Central memory CD8-positive, alpha-beta T cell (primary cell): Measurements from ENCODE around the gene SCN8A.
A peak's percentile ranks its signal among the peaks of the same experiment; 100 is the strongest.

Source experiments
- ATAC-seq: fragments of 150-1000 bp; cut with Tn5 transposase; replicated peaks from 2 replicates; pipeline ENCODE4 v1.10.0; 2022; ENCODE audit warnings: mild to moderate bottlenecking, moderate FRiP score, moderate number of reproducible peaks; ENCODE audit not compliant: poor library complexity, severe bottlenecking; ENCODE audit errors: extremely low read depth
- DNase-seq, 2 donors: peaks; one replicate each; pipeline ENCODE4 v3.0.0; 2021; ENCODE audit warnings: low spot score in 2 of 2
- H3K27ac Mint-ChIP-seq: one replicate; pipeline ENCODE4 v1.8.0; 2022; ENCODE audit warnings: low read depth, mild to moderate bottlenecking, moderate library complexity, mixed read lengths
- H3K27me3 Mint-ChIP-seq: one replicate; pipeline ENCODE4 v1.8.0; 2022; ENCODE audit warnings: mixed read lengths
- H3K36me3 Mint-ChIP-seq: one replicate; pipeline ENCODE4 v1.8.0; 2022; ENCODE audit warnings: mild to moderate bottlenecking, moderate library complexity, mixed read lengths; ENCODE audit not compliant: insufficient read depth
- H3K4me1 Mint-ChIP-seq: one replicate; pipeline ENCODE4 v1.8.0; 2022; ENCODE audit warnings: mixed read lengths
- H3K4me3 Mint-ChIP-seq: one replicate; pipeline ENCODE4 v1.8.0; 2022; ENCODE audit warnings: mild to moderate bottlenecking, moderate library complexity, mixed read lengths
- H3K9me3 Mint-ChIP-seq: one replicate; pipeline ENCODE4 v1.8.0; 2022; ENCODE audit warnings: mixed read lengths

Gene SCN8A

DNA sequence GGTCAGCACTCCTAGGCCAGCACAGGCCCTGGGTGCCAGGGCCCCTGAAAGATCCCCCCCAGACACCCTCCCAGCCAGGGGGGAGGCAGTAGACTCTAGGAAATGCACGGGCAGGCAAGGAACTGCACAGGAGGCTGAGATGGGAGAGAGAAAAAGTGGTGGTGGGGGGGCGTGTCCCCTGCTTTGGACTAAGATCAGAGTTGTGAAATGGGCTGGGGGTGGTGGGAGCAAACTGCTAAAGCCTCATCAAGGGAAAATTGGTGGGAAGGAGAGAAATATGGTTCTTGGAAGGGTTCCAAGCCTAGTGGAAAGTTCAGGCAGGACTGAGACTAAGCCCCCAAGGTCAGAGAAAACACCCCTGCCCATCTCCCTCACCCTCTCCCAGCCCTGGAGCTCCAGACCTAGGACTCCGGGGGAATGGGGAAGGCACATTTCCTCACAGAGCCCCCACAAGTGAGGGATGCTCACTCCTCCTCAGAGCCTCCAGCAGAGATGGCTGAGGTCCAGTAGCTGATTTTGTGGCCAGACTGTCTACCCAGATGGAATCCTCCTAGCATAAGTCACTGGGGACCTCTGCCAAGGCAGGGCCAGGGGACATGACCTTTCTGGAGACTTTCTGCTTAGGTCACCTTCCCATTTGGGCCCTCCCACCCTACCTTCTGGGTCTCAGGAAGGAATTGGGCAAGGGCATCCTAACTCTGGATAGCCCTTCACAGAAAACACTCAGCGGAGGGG is 227.7 kb downstream of the SCN8A start:
- Mint-ChIP-seq H3K9me3 (no peaks in the 10 kb centered on the region), H3K27ac (no peak overlapping the region), H3K4me3 (no peak overlapping the region), H3K4me1 (peaks cover 22% of the 10 kb centered on the region), H3K27me3 (no peaks in the 10 kb centered on the region), H3K36me3 (peaks cover 1% of the 10 kb centered on the region)
- ATAC-seq (no peak), DNase-seq (no peak)

DNA sequence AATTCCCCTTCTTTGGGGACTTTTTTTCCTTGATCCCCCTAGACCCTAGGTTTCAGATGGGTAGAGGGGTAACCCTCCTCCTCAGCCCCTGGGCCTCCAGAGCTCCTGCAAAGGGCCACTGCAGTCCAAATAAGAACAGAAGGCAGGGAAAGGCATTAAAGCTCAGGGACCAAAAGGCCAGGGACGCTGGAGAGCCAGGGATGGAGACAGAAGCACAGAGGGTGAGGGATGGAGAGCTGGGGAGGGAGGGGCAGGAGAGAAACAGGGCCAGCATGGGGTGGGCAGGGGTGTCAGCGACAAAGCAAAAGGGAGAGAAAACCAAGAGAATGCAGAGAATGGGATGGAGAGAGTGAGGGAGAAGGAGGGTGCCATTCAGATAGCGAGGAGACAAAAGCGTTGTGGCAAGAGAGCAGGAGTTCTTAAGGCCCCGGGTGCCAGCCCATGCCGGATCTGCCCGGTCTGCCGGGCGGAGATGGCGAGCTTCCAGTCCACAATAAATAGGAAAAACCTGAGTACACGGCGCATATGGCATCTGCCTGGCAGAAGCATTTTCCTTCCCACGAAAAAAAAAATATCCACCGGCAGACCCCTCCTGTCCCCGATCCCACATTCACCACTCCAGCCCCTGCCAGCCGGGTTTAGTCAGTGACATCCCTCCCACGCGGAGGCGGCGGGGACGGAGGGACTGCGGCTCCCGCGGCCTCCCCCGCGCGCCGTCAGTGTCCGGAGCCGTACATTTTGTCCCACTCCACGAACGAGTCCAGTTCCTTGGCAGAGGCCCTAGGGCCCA is 228.9 kb downstream of the SCN8A start:
- H3K27ac Mint-ChIP-seq: peak overlapping the region; percentile 58
- H3K27me3 Mint-ChIP-seq: no peaks in the 10 kb centered on the region
- H3K4me3 Mint-ChIP-seq: peak overlapping the region; percentile 76
- peaks cover 1% of the 10 kb centered on the region for H3K36me3 Mint-ChIP-seq
- no peaks in the 10 kb centered on the region for H3K9me3 Mint-ChIP-seq
- peaks cover 21% of the 10 kb centered on the region for H3K4me1 Mint-ChIP-seq
- DNase-seq (no peak), ATAC-seq (no peak)

DNA sequence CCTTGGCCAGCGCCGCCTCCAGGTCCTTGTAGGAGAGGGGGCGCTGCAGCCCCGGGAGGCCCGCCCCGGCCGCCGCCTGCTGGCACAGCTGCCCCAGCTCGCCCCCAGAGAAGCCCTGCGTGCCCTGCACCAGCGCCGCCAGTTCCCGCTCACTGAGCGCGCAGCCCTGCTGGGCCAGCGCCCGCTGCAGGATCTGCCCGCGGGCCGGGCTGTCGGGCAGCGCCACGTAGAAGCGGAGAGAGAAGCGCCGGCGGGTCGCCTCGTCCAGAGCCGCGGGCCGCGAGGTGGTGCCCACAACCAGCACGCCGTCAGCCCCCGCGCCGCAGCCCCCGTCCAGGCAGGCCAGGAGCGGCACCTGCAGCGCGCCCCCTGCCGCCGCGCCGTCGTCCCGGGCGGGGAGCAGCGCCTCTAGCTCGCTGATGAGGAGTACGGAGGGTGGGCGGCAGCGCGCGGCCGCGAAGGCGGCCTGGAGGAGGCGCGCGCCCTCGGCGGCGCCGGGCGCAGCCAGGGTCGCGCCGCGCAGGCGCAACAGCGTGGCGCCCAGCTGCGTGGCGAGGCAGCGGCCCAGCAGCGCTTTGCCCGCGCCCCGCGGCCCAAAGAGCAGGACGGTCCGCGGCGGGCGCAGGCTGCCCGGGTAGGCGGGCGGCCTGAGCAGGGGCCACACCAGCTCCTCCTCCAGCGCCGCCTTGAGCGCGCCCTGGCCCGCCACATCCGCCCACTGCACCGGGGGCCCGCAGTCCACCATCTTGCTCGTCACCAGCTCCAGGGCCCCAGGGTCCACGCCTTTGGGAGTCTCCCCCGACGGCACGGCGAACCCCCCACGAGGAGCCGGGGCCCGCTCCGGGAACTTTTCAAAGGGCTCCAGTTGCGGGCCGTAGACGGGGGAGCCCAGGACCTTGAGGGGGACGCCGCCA is 229.8 kb downstream of the SCN8A start:
- no peaks in the 10 kb centered on the region for H3K27me3 Mint-ChIP-seq
- H3K4me1 Mint-ChIP-seq: peaks cover 12% of the 10 kb centered on the region
- H3K9me3 Mint-ChIP-seq: no peaks in the 10 kb centered on the region
- peak; percentile 77 for ATAC-seq
- DNase-seq: peak; percentile 64 to 67
- peaks cover 1% of the 10 kb centered on the region for H3K36me3 Mint-ChIP-seq
- peak overlapping the region; percentile 76 for H3K4me3 Mint-ChIP-seq
- peak overlapping the region; percentile 58 for H3K27ac Mint-ChIP-seq

DNA sequence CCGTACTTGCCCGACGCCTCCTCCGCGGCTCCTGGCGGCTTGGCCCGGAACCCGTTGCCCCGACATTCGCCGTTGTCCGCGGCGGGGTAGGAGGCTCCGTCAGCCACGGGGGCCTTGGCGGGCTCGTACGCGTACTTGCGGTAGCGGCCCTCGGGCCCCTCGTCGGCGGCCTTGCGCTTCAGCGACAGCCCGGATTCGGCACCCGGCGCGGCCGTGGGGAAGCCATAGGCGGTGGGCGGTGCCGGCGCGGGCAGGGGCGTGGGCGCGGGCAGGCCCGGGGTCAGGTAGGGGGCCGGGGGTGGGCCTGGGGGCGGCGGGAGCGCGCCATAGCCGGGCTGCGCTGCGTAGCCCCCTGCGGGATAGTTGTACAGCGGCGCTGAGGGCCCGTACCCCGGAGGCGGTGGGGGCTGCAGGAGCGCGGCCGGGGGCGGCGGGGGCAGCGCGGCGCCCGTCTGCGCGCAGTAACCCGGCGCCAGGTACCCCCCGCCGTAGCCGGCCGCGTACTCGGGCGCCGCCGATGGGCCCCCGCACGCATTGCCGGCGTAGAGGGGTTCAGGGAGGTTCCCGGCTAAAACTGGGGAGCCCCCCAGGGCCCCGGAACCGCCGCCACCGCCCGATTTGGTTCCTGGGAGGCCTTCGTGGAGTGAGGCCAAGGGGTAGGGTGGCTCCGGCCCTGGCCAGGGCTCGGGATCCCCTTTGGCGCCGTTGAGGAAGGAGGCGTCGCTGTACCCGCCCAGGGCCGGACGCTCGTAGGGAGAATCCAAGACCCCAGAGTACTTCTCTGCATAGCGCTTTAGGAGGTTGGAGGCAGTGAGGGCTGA is 230.6 kb downstream of the SCN8A start:
- ATAC-seq (peak; percentile 15), DNase-seq (no peak)
- no peaks in the 10 kb centered on the region for H3K27me3 Mint-ChIP-seq
- H3K4me1 Mint-ChIP-seq: peaks cover 12% of the 10 kb centered on the region
- no peaks in the 10 kb centered on the region for H3K9me3 Mint-ChIP-seq
- peaks cover 1% of the 10 kb centered on the region for H3K36me3 Mint-ChIP-seq
- H3K4me3 Mint-ChIP-seq: peak overlapping the region; percentile 76
- no peak overlapping the region for H3K27ac Mint-ChIP-seq

DNA sequence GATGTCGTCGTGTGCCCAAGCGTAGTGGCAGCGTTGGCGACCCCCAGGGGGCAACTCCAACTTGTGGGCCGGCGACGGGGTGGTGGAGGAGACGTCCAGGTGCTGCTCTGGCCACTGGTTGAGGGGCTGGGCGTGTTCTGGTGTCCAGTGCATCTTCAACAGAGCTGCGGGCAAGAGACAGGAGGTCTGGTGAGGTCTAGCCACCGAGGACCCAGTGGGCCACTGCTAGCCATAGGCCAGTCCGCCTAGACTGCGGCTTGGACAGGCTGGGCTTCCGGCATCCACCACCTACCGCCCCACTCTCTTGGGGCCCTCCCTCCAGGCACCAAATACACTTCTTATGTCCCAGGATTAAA is 231.2 kb downstream of the SCN8A start:
- peaks cover 12% of the 10 kb centered on the region for H3K4me1 Mint-ChIP-seq
- H3K27me3 Mint-ChIP-seq: no peaks in the 10 kb centered on the region
- no peak overlapping the region for H3K27ac Mint-ChIP-seq
- DNase-seq (no peak), ATAC-seq (no peak)
- peak overlapping the region; percentile 47 for H3K4me3 Mint-ChIP-seq
- H3K9me3 Mint-ChIP-seq: no peaks in the 10 kb centered on the region
- peaks cover 1% of the 10 kb centered on the region for H3K36me3 Mint-ChIP-seq

DNA sequence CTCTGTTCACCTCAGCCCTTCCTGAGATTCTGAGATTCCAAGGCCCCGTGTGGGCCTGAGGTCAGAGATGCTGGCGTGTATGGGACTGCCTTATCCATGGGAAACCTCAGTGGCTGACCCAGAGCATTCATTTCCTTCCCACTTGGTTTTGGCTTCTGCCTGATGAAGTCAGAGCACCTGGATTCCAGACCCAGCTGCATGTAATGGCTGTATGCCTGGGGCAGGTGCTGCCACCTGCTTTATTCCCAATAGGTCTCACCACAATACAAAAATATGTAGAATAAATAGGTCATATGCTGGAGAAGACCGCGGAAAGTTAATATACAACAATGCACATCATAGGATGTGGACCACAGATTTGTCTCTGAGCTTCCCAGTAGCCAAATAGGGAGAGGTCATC is 231.9 kb downstream of the SCN8A start:
- peaks cover 1% of the 10 kb centered on the region for H3K36me3 Mint-ChIP-seq
- DNase-seq: no peak
- peak overlapping the region; percentile 47 for H3K4me3 Mint-ChIP-seq
- H3K9me3 Mint-ChIP-seq: no peaks in the 10 kb centered on the region
- no peak for ATAC-seq
- peaks cover 16% of the 10 kb centered on the region for H3K4me1 Mint-ChIP-seq
- H3K27ac Mint-ChIP-seq: no peak overlapping the region
- H3K27me3 Mint-ChIP-seq: no peaks in the 10 kb centered on the region

DNA sequence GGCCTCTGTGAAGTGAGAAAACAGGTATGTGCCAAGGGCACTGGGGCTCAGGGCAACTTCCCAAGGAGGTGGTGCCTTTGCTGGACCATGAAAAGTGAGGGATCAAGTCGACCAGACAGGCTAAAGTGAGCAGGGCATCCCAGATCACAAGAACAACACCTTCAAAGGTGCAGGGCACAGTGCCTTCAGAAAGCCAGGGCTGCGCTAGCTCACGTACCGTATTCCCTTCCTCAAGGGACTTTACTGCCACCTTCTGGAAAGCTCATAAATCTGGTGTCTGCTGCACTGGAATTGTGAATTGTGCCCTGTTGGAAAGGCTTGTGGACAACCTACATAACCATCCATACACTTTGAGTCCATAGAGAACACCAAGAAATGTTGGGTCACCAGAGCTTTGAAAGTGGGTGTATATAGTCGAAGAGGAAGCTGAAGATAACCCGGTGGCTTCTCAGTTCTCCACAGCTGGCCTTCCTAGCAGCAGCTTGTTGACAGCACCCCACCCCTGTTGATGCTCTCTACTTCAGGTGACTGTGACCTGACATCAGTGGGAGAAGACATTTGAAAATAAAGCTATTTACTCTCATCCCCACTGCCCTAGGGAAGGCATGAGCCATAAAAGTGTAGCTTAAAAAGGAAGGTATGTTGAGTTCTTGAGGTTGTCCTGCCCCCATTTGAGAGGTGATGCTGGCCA is 233.0 kb downstream of the SCN8A start:
- Mint-ChIP-seq H3K9me3 (no peaks in the 10 kb centered on the region), H3K27me3 (no peaks in the 10 kb centered on the region), H3K4me3 (no peak overlapping the region), H3K27ac (no peak overlapping the region), H3K36me3 (peaks cover 1% of the 10 kb centered on the region), H3K4me1 (peaks cover 24% of the 10 kb centered on the region)
- ATAC-seq (no peak), DNase-seq (no peak)

DNA sequence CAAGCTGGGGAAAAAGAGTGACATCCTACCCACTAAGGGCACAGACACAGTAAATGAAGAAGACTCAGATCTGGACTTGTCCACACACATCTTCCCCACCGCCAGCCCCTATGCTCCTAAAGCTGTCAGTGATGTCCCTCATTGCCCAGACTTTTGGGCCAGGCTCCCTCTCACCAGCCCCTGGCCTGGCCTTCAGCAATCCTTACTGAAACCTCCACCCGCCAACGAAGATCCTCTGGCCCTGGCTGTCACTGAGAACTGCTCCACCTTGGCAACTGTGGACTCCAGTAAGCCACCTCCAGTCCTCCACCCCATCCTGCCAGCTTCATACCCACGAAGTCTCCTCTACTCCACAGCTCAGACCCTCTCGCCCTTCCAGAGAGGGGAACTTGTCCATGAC is 234.2 kb downstream of the SCN8A start:
- no peak overlapping the region for H3K27ac Mint-ChIP-seq
- DNase-seq (no peak), ATAC-seq (no peak)
- peaks cover 17% of the 10 kb centered on the region for H3K4me1 Mint-ChIP-seq
- H3K9me3 Mint-ChIP-seq: no peaks in the 10 kb centered on the region
- no peaks in the 10 kb centered on the region for H3K36me3 Mint-ChIP-seq
- H3K4me3 Mint-ChIP-seq: no peak overlapping the region
- peaks cover 8% of the 10 kb centered on the region for H3K27me3 Mint-ChIP-seq

DNA sequence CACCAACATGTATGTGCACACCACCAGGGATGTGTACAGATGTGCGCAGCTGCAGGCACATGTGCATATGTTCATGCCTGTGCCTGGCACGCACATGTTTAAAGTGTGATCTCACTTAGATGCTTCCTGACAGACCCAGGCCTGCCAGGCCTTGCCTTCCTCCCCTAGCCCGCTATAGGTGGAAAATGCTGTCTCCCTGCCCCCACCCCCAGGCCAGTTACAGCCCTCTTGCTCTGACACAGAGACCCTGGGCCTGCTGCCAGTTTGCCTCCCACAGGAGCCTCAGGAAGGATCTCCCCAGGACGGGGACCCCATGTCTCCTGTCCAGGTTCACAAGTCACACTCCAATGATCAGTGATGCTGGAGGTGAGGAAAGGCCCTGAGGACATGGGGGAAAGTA is 235.8 kb downstream of the SCN8A start:
- DNase-seq (no peak), ATAC-seq (no peak)
- Mint-ChIP-seq H3K4me3 (no peak overlapping the region), H3K9me3 (no peaks in the 10 kb centered on the region), H3K36me3 (no peaks in the 10 kb centered on the region), H3K4me1 (peaks cover 17% of the 10 kb centered on the region), H3K27ac (no peak overlapping the region), H3K27me3 (peaks cover 22% of the 10 kb centered on the region)

DNA sequence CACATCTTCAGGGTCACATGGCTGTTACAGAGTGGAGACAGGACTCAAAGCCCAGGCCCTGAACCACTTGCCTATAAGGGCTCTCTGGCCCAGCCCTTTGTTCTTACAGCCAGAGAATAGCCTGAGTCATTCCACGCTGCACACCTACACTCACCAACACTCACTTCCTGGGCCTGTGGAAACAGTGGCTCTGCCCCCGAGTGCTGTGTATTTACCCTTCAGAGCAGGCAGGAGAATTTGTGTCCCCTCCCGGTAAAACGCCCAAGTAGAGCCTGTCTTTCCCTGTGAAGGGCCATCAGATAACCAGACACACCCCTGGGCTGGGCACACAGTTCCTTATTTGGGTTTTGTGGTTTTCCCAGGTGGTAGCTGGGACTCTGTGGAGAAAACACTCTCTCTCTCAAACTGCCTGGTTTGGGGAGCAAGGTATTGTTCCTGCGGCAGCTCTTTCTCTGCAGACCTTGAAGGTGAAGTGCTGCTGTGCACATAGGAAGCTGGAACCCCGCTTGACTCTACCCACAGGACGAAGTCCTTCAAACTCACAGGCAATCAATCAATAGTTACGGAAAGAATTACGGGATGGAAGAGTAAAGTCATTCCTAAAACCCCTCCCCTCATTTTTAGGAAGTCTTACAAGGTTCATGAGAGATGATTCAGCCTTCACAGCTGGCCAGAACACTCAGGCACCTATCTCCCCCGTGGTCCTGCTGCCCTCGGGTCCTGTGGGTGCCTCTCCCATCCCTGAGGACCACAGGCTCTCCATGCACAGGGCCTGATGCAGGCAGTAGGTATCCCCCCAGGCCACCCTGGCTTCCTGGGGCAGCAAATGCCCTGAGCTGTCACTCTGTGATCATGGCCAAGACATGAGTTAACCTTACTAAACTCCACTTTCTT is 237.1 kb downstream of the SCN8A start:
- Mint-ChIP-seq H3K4me3 (no peak overlapping the region), H3K27ac (no peak overlapping the region), H3K27me3 (peaks cover 35% of the 10 kb centered on the region), H3K36me3 (no peaks in the 10 kb centered on the region), H3K4me1 (peaks cover 22% of the 10 kb centered on the region), H3K9me3 (no peaks in the 10 kb centered on the region)
- DNase-seq: no peak
- ATAC-seq: no peak

DNA sequence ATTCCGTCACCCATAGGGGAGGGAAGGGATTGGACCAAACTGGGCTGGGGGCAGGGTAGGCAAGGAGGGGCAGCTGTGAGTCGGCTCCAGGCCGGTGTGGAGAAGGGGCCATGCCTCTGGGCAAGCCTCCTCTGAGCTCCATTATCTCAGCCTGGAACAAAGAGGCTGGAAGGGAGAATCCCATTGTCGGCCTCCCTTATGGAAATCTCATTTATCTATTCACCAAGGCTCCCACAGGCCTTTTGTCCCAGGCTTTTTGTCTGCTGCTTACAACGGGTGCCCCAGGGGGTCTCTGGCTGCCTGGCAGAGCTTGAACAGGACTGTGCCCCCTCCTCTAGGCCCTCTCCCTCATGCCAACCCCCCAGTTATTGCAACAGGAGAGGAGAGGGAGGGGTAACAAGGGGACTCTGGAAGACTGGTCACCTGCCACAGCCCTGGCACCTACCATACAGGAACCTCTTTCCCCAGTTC is 238.0 kb downstream of the SCN8A start:
- Mint-ChIP-seq H3K27ac (no peak overlapping the region), H3K4me1 (peaks cover 25% of the 10 kb centered on the region), H3K36me3 (no peaks in the 10 kb centered on the region), H3K4me3 (no peak overlapping the region), H3K9me3 (no peaks in the 10 kb centered on the region), H3K27me3 (peaks cover 44% of the 10 kb centered on the region)
- ATAC-seq (no peak), DNase-seq (no peak)
